Fibroblast of upper back skin (primary cell): ENCODE data around the gene NAA10.
"Not testable (repeated sequence)": the region's sequence is repeated elsewhere in the genome, so short reads cannot be mapped to it uniquely, and the experiment has no call there.

Source experiments
- DNase-seq: peaks from one replicate; pipeline ENCODE4 v3.0.0-alpha.2; 2013

NAA10 gene

DNA sequence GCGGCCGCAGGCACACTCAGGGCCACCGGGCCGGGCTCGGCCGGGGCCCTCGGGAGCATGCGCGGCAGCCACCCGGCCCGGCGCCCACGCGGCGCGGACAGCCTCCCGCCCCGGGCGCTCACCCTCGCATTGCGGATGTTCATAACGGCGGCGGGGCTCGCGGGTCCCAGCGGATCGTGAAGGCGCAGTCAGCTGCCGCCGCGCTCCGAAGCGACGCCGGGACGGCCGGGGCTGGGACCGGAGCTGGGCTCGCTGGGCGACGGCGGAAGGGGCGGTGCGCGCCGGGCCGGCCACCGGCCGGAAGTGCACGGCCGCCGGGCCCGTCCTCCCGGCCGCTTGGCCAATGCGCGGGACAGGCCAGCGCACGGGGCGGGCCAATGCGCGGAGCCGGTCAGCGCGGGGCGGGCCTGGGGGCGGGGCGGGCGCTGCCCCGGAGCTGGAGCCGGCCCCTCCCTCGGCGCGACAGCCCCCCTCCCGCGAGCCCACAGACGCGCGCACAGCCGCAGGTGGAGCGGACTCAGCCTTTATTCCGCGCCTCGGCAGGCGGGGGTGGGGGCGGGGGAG lies at the start of gene NAA10:
NAA10 (minus strand) TSS at position 276 of the 564 bp plus-strand sequence; CDS start at position 143, 133 bp downstream.
- peak; percentile 60 for DNase-seq

DNA sequence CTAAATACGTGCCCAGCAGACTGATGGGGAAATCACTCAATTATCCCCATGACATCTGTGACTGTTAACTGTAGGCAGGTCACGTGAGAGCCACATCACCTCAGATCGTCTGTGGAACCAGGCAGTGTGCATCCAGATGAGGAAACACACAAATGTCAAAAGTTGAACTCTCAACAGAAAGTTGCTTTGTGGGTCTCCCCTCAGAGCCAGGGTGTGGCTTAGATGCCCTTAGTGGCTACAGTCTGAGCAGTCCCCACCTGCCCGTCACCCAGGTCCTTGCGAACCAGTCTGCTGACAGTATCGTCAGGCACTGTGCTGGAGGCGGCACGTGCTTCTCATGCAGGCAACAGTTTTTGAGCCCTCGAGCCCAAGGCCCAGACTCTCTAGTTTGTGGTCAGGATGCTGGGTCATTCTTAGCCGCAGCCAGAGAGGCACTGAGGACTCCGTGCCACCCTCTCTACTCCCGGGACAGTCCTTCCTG lies 48.5 kb upstream of the NAA10 start:
- no peak for DNase-seq

DNA sequence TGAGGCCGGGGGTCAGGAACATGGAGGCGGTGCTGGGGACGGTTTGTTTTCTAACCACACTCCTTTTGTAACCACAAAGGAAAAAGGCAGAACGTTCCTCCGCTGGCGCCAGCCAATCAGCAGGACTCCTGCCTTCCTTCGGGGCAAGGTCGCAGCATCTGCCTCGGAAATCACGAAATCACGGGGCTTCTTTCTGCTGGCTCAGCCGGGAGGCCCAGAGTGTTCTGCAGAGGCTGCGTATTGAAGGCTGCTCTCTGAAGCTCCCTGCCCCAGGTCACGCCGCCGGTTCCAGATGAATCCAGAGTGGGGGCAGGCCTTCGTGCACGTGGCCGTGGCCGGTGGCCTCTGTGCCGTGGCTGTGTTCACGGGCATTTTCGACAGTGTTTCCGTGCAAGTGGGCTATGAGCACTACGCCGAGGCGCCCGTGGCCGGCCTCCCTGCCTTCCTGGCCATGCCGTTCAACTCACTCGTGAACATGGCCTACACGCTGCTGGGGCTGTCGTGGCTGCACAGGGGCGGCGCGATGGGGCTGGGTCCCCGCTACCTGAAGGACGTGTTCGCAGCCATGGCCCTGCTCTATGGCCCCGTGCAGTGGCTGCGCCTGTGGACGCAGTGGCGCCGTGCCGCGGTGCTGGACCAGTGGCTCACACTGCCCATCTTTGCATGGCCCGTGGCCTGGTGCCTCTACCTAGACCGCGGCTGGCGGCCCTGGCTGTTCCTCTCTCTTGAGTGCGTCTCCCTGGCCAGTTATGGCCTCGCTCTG lies 47.1 kb upstream of the NAA10 start:
- DNase-seq = no peak

DNA sequence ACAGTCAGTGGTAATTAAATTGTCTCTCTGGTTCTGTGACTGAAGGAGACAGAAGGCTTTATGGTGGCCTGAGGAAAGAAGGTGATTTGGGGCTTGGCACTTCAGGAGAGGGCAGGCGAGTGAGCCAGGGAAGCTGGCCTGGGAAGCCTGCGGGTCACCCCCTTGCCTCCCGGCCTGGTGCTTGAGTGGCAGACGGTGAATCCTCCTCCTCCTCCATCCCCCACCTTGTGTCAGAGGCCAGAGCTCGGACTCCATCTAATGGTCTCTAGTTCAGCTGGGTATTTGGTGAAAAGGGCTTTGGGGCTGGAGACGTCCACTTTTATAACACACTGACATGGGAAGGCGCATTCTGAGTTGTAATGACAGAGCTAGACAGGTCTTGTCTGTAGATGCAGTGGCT lies 46.4 kb upstream of the NAA10 start:
- DNase-seq = no peak

DNA sequence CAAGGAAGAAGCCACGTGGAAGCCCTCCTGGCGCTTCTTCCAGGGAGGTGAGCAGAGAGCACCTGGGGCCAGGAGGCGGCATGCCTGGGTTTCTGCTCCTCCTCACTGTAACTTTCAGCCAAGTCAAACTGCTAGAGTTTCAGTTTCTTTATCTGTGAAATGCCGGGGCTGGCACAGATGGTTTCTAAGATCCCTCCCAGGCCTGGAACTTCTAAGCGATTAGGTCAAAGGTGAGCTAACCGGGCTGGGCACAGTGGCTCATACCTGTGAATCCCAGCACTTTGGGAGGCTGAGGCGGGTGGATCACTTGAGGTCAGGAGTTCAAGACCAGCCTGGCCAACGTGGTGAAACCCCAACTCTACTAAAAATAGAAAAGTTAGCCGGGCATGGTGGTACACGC lies 45.6 kb upstream of the NAA10 start:
- DNase-seq = not testable (repeated sequence)

DNA sequence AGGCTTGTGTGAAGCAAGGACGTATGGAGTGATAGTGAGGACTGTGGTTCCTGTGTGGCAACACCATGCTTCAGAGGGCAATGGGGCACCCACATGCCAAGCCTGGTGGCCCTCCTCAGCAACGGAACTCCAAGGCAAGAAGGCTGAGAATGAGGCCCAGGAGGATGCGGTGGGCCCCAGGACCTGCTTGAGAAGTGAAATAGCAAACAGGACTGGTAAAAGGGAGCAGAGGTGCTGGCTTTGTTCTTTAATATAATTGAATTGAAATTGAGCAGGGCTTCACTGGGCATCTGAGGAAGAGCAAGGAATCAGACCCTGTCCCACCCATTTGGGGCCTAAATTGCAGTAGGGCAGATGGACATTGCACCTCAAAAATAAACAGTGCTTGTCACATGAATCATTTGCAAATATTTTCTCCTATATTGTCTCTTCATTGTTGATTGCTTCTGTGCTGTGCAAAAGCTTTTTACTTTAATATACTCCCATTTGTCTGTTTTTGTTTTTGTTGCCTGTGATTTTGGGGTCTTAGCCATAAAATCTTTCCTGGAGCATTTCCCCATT lies 40.0 kb upstream of the NAA10 start:
- no peak for DNase-seq

DNA sequence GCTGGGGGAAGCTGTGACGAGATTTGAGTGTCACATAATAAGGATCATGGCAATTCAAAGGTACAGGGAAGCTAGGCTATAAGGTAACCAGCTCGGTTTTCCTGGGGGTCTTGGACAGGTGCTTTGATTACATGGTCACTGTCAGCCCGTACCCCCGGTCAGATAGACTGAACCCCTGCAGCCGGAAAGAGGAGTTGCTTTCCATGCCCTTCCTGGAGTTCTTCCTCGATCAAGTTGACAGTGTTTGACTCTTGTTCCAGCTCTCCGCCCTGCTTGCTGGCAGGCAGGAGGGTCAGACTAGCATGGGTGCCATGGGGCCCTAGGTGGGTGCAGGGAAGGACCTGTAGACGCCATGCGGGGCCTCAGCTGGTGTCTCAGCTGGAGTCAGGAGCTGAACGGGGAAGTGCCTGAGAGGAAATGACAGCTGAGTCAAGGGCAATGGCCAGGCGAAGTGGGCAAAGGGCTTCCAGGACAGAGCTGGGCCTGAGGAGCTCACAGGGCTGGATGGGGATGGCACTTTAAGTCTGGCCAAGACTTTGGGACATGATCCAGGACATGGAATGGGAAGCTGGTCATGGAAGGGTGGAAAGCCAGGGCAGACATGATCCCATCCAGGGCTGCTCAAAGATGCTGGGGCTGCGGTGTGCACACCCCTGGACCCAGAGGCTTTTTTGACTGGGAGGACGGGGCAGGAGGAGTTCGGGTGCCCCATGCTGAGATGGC lies 39.3 kb upstream of the NAA10 start:
- no peak for DNase-seq

DNA sequence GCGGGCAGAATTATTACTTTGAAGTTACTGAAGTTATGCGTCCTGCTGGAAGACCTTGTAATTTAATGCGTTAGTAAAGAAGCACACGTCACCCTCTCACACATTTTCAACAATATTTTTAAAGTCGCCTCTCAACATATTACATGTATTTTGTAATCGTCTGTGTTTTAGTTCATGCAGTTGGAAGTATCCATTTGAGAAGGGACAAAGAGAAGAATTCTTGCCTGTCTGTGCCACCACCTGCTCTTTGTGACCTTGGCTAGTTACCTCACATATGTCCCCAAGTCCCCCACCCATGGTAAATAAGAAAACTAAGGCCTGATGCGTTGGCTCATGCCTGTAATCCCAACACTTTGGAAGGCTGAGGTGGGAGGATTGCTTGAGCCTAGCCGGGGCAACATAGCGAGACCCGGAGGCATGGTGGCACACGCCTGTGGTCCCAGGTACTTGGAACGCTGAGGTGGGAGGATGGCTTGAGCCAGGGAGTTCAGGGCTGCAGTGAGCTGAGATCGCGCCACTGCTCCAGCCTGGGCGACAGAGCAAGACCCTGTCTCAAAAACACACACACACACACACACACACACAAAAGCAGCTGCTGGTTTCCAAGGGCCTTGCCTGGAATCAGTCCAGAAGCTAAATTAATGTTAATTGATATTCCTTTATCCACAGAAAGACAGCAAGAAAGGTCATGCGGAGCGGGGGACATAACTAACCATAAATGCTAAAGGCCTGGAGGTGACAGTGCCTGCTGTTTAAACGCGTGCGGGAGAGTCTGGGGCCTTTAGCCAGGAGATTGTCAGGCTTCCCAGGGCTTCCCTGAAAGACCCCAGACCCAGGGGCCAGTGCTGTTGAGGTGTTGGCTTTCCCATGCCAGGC lies 38.5 kb upstream of the NAA10 start:
- DNase-seq = no peak

DNA sequence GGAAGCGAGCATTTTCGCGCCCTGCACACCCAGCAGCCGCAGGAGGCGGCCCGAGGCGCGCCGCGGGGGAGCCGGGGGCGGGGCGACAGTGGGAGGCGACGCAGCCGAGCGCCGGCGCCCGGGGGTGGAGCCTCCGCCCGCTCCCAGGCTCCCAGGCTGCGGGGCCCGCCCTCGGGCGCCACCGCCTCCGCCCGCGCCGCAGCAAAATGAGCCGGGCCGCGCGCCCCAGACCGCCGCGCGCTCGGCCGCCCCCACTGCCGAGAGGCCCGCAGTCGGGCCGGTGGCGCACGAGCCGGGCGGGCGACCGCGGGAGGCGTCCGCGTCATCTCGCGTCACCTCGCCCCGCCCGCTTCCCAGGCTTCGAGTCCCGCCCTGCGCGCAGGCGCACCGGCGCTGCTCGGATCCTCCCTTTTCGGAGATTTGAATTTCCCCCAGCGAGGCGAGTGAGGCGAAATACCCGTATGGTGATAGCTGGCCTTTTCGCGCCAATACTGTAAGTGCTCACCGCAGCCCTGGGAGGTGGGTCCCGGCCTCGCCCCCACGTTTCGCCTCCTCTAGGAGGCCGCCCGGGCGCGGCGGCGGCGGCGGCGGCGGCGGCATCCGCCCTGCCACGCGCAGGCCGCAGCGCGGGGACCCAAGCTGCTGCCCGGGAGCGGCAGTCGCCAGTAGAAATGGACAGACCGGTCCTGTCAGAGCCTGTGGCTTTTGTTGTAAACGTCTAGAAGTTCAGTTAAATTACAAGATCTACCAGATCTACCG lies 37.7 kb upstream of the NAA10 start, which contains the start of gene TMEM187:
TMEM187 (plus strand) TSS at position 387 of the 759 bp plus-strand sequence. CDS start 9,309 bp downstream, outside the sequence.
- peak; percentile 87 for DNase-seq

DNA sequence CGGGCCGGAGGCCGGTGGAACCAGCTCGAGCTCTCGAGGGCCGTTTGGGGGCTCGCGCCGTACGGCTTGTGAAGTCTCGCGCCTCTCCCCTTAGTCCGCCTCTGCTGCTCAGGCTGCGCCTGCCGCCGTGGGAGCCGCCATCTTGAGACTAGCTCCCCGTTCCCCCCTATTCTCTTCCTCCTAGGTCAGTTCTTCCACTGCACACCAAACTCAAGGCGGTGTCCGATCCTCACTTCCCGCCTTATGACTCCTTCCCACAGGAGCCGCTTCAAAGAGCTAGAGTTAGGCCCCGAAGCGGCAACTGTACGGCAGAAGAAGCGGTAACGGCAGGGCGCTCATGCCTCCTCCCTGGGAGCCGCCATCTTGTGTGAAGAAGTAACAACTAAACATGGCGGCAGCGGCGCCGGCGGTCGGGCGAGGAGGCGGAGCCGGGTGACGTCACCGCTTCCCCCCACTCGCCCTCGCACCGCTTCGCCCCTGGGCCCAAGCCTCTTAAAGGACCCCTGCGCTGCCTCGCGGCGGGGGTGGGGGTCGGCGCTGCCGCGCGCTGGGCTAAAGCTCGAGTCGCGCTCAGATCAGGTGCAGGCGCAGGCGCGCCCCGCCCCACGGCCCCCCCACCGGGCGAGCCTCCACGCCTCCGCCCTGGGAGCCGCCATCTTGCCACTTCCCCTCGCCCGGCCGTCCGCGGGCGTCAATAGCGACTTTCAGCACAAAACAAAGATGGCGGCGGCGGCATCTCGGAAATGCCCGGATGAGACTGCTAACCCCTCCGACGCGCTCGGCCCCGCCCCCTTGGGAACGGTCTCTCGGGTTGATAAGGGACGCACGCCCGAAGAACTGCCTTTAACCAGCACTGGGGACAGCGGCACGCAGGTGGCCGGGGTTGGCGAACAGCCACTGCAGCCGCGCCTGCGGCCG lies 36.9 kb upstream of the NAA10 start, which contains the start of gene HCFC1:
HCFC1 (minus strand) TSS at position 369 of the 918 bp plus-strand sequence. CDS start 978 bp downstream, outside the sequence.
- peak; percentile 91 for DNase-seq

DNA sequence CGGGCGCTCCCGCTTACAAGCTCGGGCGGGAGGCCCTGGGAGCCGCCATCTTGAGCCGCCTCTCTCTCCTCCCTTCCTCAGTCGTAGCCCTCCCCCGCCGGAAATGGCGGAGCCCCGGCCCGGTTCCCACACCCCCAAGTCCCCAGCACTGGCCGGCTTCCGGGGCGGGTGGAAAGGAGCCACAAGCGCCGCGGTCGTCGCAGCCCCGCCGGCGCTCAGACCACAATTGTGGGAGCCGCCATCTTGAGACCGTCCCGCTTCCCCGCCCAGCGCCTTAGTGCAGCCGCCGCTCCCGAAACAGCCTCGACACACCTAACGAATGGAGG lies 36.2 kb upstream of the NAA10 start:
- peak; percentile 85 for DNase-seq

DNA sequence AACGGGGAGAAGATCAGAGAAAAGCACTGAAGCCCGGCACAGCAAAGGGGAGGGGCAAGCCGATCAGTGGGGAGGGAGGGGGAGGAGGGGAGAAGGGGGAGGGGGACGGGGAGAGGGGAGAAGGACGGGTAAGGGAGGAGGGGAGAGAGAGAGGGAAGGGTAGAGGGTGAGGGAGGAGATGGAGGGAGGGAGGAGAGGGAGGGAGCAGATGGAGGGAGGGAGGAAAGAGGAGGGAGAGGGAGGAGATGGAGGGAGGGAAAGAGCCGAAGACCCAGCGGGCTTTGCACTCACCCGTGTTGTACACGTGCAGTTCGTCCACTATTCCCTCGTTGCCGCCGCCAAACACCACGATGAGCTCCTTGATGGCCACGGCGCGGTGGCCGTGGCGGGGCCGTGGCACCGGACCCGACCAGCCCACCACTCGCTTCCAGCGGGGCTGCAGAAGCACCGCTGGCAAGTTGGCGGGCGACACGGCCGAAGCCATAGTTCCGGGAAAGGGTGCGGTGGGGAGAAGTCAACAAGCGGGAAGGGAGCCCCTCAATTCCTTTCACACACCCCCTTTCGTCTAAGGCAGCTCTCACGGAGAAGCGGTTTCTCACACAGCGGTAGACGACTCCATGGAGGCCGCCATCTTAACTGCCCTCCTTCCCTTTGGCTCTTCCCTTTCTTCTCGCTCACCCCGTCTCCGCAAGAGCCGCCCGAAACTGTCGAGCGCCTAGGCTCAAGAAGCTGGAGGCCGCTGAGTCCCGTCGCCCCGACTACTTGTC lies 35.7 kb upstream of the NAA10 start:
- peak; percentile 65 for DNase-seq

DNA sequence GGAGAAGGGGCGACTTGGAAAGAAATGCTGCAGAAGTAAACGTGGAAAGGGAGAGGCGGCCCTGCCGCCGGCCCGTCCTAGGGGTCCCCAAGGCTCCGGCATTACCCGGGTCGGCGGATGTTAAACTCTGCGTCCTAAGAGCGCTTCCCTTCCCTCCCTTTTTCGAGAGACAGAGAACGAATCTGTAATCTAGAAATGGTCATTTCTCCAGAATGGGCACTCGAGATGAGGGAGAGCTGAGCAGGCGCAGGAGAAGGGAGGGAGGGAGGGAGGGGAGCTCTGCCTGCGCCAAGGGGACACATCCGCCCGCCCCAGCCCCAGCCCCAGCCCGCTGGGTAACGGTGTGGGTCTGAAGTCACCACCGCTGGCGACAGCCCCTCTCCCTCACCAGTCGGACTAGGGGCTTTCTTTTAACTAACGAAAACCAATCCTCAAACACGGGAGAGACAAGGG lies 35.1 kb upstream of the NAA10 start:
- no peak for DNase-seq

DNA sequence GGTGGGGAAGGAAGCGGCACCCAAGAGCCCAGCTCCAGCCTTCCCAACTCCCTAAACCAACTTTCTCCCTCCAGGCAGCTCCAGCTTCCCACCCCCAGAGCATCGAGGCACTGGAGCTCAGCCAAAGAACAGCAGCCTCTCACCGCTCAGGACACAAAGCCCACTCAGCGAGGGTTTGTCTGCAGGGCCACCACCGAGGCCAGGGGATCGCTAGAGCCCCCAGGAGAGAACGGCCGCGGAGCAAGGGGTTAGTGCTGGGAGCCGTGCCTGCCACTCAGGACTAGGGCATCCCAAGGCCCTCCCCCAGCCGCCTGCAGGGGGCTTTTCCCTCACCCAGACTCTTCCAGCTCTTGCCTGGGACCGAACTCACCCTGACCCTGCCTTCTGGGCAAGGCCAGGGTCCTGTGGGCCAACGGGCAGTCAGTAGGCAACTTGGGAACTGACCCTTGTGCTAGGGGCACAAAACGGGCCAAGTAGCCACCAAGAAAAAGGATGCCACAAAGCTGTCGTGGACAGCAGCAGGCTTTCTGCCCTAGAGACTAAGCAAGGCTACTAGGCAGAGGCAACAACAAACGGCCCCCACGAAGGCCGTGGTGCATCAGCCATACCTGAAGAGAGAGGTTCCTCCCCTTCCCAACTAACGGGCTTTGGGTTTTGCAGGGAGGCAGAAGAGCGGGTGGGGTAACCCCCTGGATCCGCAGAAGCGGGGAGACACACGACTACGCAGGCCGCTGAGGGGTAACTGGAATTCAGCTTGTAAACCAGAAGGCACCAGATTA lies 34.5 kb upstream of the NAA10 start:
- DNase-seq = no peak

DNA sequence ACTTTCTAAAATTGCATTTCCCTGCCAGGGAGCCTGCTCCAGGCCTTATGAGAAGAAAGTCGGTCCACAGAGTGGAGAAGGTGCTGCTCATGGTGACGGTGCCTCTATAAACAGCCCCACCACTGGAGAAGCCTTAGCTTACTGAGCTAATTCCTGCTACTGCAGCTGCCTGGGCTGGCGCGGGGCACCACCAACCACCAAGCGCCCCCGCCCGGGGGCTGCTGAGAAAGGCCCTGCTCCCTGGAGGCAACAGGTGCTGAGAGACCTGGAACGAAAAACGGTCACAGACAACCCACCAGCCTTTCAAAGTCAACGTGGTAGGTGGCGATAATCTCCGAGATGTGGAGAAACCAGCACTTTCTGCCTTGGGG lies 33.9 kb upstream of the NAA10 start:
- DNase-seq = no peak

DNA sequence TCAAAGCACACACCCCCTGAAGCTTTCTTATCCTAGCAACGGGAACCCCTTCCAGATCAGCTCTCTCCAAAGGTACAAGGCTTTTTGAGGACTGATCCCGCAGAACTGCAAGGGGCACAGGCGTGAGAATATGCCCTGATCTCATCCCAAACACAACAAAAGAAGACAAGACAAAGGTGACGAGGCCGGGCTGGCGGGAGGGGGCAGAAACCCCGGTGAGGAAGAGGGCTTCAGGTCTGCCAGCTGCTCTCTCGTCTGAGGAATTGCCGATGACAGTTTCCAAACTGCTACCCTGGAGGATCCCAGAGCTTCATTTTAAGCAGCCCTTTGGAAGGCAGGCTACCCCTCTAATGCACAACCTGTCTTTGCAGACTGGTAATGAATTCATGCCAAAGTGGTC lies 33.4 kb upstream of the NAA10 start:
- DNase-seq = no peak

DNA sequence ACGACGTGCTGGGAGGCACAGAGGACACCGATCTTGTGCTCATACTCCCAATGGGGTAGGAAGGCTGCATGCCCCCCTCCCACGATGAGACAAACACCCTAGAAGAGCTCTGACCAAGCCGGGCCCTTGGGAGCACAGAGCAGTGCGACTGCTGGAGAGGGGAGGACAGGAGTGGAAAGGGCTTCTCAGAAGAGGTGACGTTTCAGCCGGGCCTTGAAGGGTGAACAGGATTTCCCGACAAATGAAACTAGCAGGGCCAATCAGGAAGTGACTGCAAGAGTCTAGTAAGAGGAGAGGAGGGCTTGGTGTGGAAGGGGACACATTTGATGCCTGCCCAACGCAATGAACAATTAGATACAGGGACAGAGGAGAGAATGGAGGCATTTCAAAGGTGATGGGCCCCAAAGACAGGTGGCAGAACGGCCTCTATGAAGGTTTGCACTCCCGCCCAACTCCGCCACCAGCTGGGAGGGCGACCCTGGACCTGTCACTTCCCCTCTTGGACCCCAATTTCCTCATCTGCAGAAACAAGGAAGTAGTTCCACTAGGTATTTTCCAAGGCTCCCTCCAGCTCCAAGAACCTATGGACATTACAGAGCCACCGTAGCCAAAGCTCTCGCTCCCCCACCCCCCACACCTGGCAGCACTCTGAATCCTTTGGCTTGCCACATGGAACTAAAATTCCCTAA lies 32.8 kb upstream of the NAA10 start:
- no peak for DNase-seq
